Activated naive CD4-positive, alpha-beta T cell treated with anti-CD3 and anti-CD28 coated beads for 36 hours (primary cell): ENCODE data around the gene TP73. TPM values are rescaled to one million over a fixed set of nuclear protein-coding genes. Genes with fewer than 3 reads are reported as not detected.

Experiments
- CTCF ChIA-PET: fragments of 350-600 bp; sonication (Branson Sonifier 250); formaldehyde crosslinking; loops from one replicate; lab custom pipeline; 2021; ENCODE audit warnings: antibody characterized with exemption; lab: Charles Lee
- DNase-seq: peaks from one replicate; pipeline ENCODE4 v3.0.0-alpha.2; 2020
- H3K27ac Mint-ChIP-seq: one replicate; pipeline ENCODE4 v1.8.0; 2021; ENCODE audit warnings: mild to moderate bottlenecking, mixed read lengths
- H3K27me3 Mint-ChIP-seq: one replicate; pipeline ENCODE4 v1.8.0; 2021; ENCODE audit warnings: low read depth, mixed read lengths
- H3K36me3 Mint-ChIP-seq: one replicate; pipeline ENCODE4 v1.8.0; 2021; ENCODE audit warnings: low read depth, mixed read lengths
- H3K4me1 Mint-ChIP-seq: one replicate; pipeline ENCODE4 v1.8.0; 2021; ENCODE audit warnings: low read depth, mixed read lengths
- H3K4me3 Mint-ChIP-seq: one replicate; pipeline ENCODE4 v1.8.0; 2021; ENCODE audit warnings: mild to moderate bottlenecking, moderate library complexity, mixed read lengths
- H3K9me3 Mint-ChIP-seq: one replicate; pipeline ENCODE4 v1.8.0; 2021; ENCODE audit warnings: mixed read lengths
- intact Hi-C: fragments of 100-400 bp; cut with micrococcal nuclease; formaldehyde crosslinking; loops from one replicate; pipeline ENCODE4 v1.15.1; 2023
- total RNA-seq, 2 experiments: library from RNA; stranded (reverse); gene quantifications; one replicate each; pipeline ENCODE4 v1.2.3, GENCODE V29; 2021

The TP73 gene
- total RNA-seq, 2 experiments from 2014 or later: 0.20 to 0.43 TPM

- DNase-seq: no peak
These were observed 11.1 kb upstream of the TP73 start for GRCh38 chr1:3641046-3641760.

DNA sequence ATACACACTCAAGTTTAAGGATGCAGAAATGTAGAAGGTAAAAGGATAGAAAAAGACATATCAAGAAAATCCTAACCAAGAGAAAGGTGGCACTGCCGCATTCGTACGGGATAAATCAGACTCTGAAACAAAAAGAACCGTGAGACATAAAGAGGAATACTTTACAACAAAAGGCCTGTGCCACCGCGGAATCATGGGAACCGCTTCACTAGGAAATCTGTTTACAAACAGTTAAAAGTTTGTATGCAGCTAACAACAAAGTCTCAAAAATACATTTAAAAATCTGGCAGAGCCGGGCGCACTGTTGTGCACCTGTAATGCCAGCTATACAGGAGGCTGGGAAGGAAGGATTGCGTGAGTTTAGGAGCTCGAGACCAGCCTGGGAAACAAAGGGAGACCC is 10.5 kb upstream of the TP73 start:
- Mint-ChIP-seq H3K27ac (no peak overlapping the region), H3K4me1 (no peaks in the 10 kb centered on the region), H3K27me3 (no peaks in the 10 kb centered on the region), H3K4me3 (no peak overlapping the region), H3K36me3 (peaks cover 18% of the 10 kb centered on the region), H3K9me3 (no peaks in the 10 kb centered on the region)
- CTCF ChIA-PET: interaction anchor here (0.6 kb wide), 1 partner anchor 1118 kb away, joined by 3 read pairs; no protein-coding TSS in a partner anchor
- intact Hi-C loops: no loop called here
- no peak for DNase-seq

More at GRCh38 chr1:3641046-3641760, 11.1 kb upstream of the TP73 start:
- CTCF ChIA-PET: interaction anchor here (0.6 kb wide), 1 partner anchor 1117 kb away, joined by 3 read pairs; no protein-coding TSS in a partner anchor
- Mint-ChIP-seq H3K27me3 (no peaks in the 10 kb centered on the region), H3K9me3 (no peaks in the 10 kb centered on the region), H3K4me3 (no peak overlapping the region), H3K36me3 (peaks cover 22% of the 10 kb centered on the region), H3K4me1 (no peaks in the 10 kb centered on the region), H3K27ac (no peak overlapping the region)
- intact Hi-C loops: no loop called here

DNA sequence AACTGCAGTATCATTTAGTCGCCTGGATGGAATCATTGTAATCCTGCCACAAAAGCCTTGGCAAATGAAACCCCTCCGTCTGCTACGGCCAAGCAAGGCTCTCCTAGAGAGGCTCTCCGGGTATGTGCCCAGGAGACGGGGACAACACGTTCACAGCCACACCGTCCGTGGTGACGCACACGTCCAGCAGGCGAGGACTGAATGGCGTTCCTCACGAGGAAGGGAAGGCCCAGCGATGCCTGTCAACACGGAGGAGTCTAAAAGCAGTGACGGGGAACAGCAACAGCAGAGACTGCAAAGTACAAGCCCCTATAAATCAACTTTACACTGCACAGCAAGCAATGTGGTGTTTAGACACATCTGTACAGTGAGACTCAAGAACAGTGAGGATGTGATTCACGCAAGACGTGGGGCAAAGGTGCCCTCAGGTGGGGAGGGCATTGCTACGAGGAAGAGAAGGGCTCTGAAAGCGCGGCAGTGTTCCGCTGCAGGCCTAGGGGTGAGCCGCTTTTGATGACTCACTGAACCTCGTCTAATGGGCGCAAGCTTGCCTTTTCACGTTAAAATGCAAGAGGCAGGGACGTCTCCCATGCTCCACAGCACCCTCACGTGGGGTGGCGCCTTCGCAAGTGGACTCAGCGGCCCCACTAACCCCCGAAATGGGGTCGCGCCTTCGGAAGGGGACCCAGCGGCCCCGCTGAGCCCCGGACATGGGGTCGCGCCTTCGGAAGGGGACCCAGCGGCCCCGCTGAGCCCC is 9.2 kb upstream of the TP73 start:
- H3K27me3 Mint-ChIP-seq: no peaks in the 10 kb centered on the region
- no peak for DNase-seq
- intact Hi-C loops: no loop called here
- no peak overlapping the region for H3K4me3 Mint-ChIP-seq
- H3K4me1 Mint-ChIP-seq: peaks cover 1% of the 10 kb centered on the region
- no peak overlapping the region for H3K27ac Mint-ChIP-seq
- peaks cover 23% of the 10 kb centered on the region for H3K36me3 Mint-ChIP-seq
- CTCF ChIA-PET: no interaction called here
- no peaks in the 10 kb centered on the region for H3K9me3 Mint-ChIP-seq

DNA sequence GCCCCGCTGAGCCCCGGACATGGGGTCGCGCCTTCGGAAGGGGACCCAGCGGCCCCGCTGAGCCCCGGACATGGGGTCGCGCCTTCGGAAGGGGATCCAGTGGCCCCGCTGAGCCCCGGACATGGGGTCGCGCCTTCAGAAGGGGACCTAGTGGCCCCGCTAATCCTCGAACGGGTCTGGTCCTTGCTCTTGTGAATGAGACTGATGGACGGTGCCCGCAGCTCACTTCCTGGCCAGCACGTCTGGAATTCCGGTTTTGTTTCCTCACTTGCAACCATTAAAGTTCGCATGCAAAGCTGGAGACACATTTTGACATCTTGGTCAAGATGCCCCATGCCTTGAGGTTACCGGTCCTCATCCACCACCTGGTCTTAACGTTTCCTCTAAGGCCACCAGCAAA is 8.0 kb upstream of the TP73 start:
- H3K27me3 Mint-ChIP-seq: no peaks in the 10 kb centered on the region
- no peak overlapping the region for H3K4me3 Mint-ChIP-seq
- CTCF ChIA-PET: no interaction called here
- H3K36me3 Mint-ChIP-seq: peaks cover 23% of the 10 kb centered on the region
- H3K27ac Mint-ChIP-seq: no peak overlapping the region
- intact Hi-C loops: no loop called here
- DNase-seq: no peak
- peaks cover 13% of the 10 kb centered on the region for H3K4me1 Mint-ChIP-seq
- no peaks in the 10 kb centered on the region for H3K9me3 Mint-ChIP-seq

DNA sequence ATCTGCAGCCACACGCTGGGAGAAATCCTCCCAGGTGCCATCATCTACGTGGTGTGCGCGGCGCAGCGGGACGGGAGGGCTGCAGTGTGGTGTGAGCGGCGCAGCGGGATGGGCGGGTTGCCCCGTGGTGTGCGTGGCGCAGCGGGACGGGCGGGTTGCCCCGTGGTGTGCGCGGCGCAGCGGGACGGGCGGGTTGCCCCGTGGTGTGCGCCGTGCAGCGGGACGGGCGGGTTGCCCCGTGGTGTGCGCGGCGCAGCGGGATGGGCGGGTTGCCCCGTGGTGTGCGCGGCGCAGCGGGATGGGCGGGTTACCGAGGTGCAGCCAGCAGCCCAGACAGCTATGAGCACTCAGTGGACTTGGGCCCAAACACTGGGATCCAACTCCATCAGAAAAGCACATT is 7.1 kb upstream of the TP73 start:
- intact Hi-C loops: no loop called here
- Mint-ChIP-seq H3K4me3 (no peak overlapping the region), H3K27ac (no peak overlapping the region), H3K9me3 (no peaks in the 10 kb centered on the region), H3K27me3 (no peaks in the 10 kb centered on the region), H3K4me1 (peaks cover 15% of the 10 kb centered on the region), H3K36me3 (peaks cover 23% of the 10 kb centered on the region)
- DNase-seq: no peak
- CTCF ChIA-PET: no interaction called here

GRCh38 chr1:3645666-3646355 is 6.5 kb upstream of the TP73 start:
- no peak overlapping the region for H3K27ac Mint-ChIP-seq
- peaks cover 18% of the 10 kb centered on the region for H3K4me1 Mint-ChIP-seq
- no peak overlapping the region for H3K4me3 Mint-ChIP-seq
- H3K9me3 Mint-ChIP-seq: no peaks in the 10 kb centered on the region
- DNase-seq: no peak
- peaks cover 2% of the 10 kb centered on the region for H3K27me3 Mint-ChIP-seq
- peaks cover 23% of the 10 kb centered on the region for H3K36me3 Mint-ChIP-seq
- intact Hi-C loops: no loop called here
- CTCF ChIA-PET: no interaction called here

DNA sequence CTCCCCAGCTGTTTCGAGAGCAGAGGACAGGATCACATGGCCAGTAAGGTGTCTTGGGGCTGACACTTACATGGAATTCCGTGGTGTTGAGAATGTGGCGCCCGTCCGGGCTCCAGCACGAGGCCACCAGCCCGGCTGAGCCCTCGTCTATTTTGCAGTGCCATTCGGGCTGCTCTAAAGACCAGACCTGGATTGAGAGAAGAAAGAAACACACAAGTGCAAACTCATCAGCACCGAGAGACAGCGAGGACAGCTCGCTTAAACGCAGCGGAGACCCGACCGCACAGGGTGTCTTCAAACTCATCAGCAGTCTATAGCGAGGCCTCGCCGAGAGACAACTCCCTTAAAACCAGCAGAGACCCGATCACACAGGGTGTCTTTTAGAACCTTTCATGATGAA is 5.7 kb upstream of the TP73 start:
- Mint-ChIP-seq H3K27me3 (peaks cover 8% of the 10 kb centered on the region), H3K27ac (no peak overlapping the region), H3K9me3 (no peaks in the 10 kb centered on the region), H3K4me3 (no peak overlapping the region), H3K36me3 (peaks cover 23% of the 10 kb centered on the region), H3K4me1 (peaks cover 22% of the 10 kb centered on the region)
- DNase-seq: no peak
- intact Hi-C loops: no loop called here
- CTCF ChIA-PET: no interaction called here

- intact Hi-C loops: loop anchor here (1.0 to 2.0 kb wide), 4 partner anchors 25 to 251 kb away; partner anchors contain the start of genes C1orf174, CEP104, DFFB and LRRC47
- CTCF ChIA-PET: interaction anchor here (0.8 to 1.3 kb wide), 3 partner anchors 27 to 197 kb away, joined by 3 read pairs; no protein-coding TSS in a partner anchor
- no peak within 1 kb of the TSS for H3K27ac Mint-ChIP-seq
- peaks cover 22% of the 10 kb centered on the region for H3K4me1 Mint-ChIP-seq
- DNase-seq: peak; percentile 95
- no peaks in the 10 kb centered on the region for H3K9me3 Mint-ChIP-seq
- H3K27me3 Mint-ChIP-seq: peaks cover 24% of the 10 kb centered on the region
- H3K4me3 Mint-ChIP-seq: peak within 1 kb of the TSS; percentile 76
- H3K36me3 Mint-ChIP-seq: peaks cover 17% of the 10 kb centered on the region
These were observed 2.7 kb upstream of the TP73 start, which contains the start of gene WRAP73 for GRCh38 chr1:3649342-3650247. TSS of gene WRAP73 (minus strand) at chr1:3650103. CDS start at chr1:3649999, 104 bp downstream.

DNA sequence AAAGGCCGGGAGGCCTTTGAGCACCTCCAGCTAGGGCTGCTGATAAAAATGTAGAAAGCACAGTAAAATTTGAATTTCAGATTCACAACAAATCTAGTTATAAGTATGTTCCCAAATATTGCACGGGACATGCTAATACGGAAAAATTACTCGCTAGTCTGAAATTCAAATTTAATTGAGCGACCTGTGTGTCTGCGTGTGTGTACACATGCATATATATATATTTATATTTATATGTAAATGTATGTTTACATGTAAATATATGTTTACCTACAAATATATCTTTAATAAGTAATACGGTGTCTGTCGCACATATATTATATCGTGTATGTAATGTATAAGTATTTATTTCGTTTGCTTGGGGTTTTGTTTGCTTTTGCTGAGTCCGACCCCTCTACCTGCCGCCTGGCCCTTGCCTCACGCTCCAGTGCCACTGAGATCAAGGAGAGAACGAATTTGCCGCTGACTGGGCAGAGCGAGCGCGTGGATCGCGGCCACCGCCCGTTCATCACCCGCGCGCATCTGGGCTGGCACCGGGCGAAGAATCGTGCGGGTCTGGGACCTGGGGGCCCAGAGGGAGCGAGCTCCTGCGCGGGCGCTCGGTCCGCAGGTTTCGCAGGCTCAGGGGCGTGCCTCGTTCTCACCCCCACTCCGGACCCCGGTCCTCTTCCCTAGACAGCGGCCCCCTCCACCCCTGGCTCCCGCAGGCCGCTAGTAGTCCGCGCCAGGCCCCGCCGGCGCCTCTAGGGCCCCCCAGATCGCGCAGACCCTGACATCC is 1.9 kb upstream of the TP73 start:
- H3K4me1 Mint-ChIP-seq: peaks cover 22% of the 10 kb centered on the region
- CTCF ChIA-PET: interaction anchor here (0.6 to 1.3 kb wide), 2 partner anchors 111 to 198 kb away, joined by 3 read pairs; no protein-coding TSS in a partner anchor
- peaks cover 30% of the 10 kb centered on the region for H3K27me3 Mint-ChIP-seq
- no peaks in the 10 kb centered on the region for H3K9me3 Mint-ChIP-seq
- peak overlapping the region; percentile 76 for H3K4me3 Mint-ChIP-seq
- intact Hi-C loops: loop anchor here (1.0 to 2.0 kb wide), 4 partner anchors 26 to 250 kb away; partner anchors contain the start of genes C1orf174, CEP104, DFFB and LRRC47
- H3K36me3 Mint-ChIP-seq: peaks cover 12% of the 10 kb centered on the region
- DNase-seq: no peak
- H3K27ac Mint-ChIP-seq: no peak overlapping the region

GRCh38 chr1:3651026-3651929 is 1.0 kb upstream of the TP73 start:
- Mint-ChIP-seq H3K4me1 (peaks cover 22% of the 10 kb centered on the region), H3K9me3 (no peaks in the 10 kb centered on the region), H3K27me3 (peaks cover 34% of the 10 kb centered on the region), H3K27ac (no peak overlapping the region), H3K36me3 (peaks cover 9% of the 10 kb centered on the region), H3K4me3 (peak overlapping the region; percentile 41)
- CTCF ChIA-PET: interaction anchor here (0.6 kb wide), 1 partner anchor 110 kb away, joined by 3 read pairs; no protein-coding TSS in a partner anchor
- intact Hi-C loops: loop anchor here (2.0 kb wide), 1 partner anchor 250 kb away; the partner anchor contains the start of gene C1orf174
- DNase-seq: no peak
